Gastroesophageal sphincter (tissue), 3 donors: Measurements from ENCODE around the gene APOL5.

Experiments
- EP300 ChIP-seq: sonication (generic); formaldehyde crosslinking; IDR thresholded peaks from one replicate; pipeline ENCODE4 v1.6.1; 2017; ENCODE audit warnings: antibody characterized with exemption, mild to moderate bottlenecking
- POLR2AphosphoS5 ChIP-seq: sonication (generic); formaldehyde crosslinking; IDR thresholded peaks from one replicate; pipeline ENCODE4 v1.6.1; 2017; ENCODE audit warnings: antibody characterized with exemption
- TF ChIP-seq, protein P1 (sequence below), 4 experiments: fragments of 200-600 bp in 2 of 4; fragments of 450-650 bp in 2 of 4; sonication (generic) in 1 of 4; IDR thresholded peaks; one replicate each; pipeline ENCODE4 v1.5.1; 2017 to 2019; ENCODE audit warnings: antibody characterized with exemption in 4 of 4, mild to moderate bottlenecking in 2 of 4, moderate library complexity in 2 of 4

GRCh38 chr22:35736166-35736565, 18.5 kb downstream of the APOL5 start:
- TF ChIP-seq, protein P1, sequence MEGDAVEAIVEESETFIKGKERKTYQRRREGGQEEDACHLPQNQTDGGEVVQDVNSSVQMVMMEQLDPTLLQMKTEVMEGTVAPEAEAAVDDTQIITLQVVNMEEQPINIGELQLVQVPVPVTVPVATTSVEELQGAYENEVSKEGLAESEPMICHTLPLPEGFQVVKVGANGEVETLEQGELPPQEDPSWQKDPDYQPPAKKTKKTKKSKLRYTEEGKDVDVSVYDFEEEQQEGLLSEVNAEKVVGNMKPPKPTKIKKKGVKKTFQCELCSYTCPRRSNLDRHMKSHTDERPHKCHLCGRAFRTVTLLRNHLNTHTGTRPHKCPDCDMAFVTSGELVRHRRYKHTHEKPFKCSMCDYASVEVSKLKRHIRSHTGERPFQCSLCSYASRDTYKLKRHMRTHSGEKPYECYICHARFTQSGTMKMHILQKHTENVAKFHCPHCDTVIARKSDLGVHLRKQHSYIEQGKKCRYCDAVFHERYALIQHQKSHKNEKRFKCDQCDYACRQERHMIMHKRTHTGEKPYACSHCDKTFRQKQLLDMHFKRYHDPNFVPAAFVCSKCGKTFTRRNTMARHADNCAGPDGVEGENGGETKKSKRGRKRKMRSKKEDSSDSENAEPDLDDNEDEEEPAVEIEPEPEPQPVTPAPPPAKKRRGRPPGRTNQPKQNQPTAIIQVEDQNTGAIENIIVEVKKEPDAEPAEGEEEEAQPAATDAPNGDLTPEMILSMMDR (IDR thresholded peaks at IDR 0.05) = no peak
- TF ChIP-seq EP300 = no peak
- no peak for TF ChIP-seq POLR2AphosphoS5
